PC-3 (cell line): ENCODE data around the gene SLC35E4.

Experiments
- CTCF ChIP-seq: fragments of 300-600 bp; sonication (generic); conservative IDR thresholded peaks from 2 replicates; pipeline ENCODE4 v1.5.1; 2017; ENCODE audit warnings: antibody characterized with exemption, low read depth, mild to moderate bottlenecking, low read length
- EZH2 ChIP-seq: fragments of 300-600 bp; sonication (generic); IDR thresholded peaks from one replicate; pipeline ENCODE4 v1.6.1; 2017; ENCODE audit warnings: antibody characterized with exemption, mild to moderate bottlenecking, low read length; ENCODE audit not compliant: unreplicated experiment
- EZH2phosphoT487 ChIP-seq: fragments of 300-600 bp; sonication (generic); IDR thresholded peaks from 2 replicates; pipeline ENCODE4 v1.6.1; 2018; ENCODE audit warnings: mild to moderate bottlenecking, antibody characterized with exemption, low read length, borderline replicate concordance

- TF ChIP-seq CTCF (no peak), EZH2 (no peak), EZH2phosphoT487 (no peak)
These were observed 15.0 kb downstream of the SLC35E4 start for GRCh38 chr22:30650508-30651116.
